Right renal cortex interstitium (tissue), 3 donors: ENCODE measurements around the gene GADD45B. TPM values are rescaled to one million over a fixed set of nuclear protein-coding genes. Genes with fewer than 3 reads are reported as not detected.

ENCODE experiments used
- DNase-seq, 3 donors: peaks; one replicate each; pipeline ENCODE4 v3.0.0-alpha.2; 2013; ENCODE audit warnings: low read depth in 3 of 3, low spot score in 2 of 3
- polyA plus RNA-seq, 3 donors: library from polyadenylated mRNA; unstranded; fragments of 120-200 nt; gene quantifications; one replicate each; pipeline ENCODE4 v1.2.1, GENCODE V29; 2013; ENCODE audit not compliant: insufficient read length in 3 of 3

GADD45B gene
- polyA plus RNA-seq, result 10 to 100 TPM; 10.4 to 13.0 (median 12.2) TPM

- peak; percentile 95 to 98 (median 95) for DNase-seq
Observed at GRCh38 chr19:2475702-2476450, at the start of gene GADD45B. Gene GADD45B (plus strand): TSS chr19:2476127. CDS start chr19:2476359, 232 bp downstream.

DNA sequence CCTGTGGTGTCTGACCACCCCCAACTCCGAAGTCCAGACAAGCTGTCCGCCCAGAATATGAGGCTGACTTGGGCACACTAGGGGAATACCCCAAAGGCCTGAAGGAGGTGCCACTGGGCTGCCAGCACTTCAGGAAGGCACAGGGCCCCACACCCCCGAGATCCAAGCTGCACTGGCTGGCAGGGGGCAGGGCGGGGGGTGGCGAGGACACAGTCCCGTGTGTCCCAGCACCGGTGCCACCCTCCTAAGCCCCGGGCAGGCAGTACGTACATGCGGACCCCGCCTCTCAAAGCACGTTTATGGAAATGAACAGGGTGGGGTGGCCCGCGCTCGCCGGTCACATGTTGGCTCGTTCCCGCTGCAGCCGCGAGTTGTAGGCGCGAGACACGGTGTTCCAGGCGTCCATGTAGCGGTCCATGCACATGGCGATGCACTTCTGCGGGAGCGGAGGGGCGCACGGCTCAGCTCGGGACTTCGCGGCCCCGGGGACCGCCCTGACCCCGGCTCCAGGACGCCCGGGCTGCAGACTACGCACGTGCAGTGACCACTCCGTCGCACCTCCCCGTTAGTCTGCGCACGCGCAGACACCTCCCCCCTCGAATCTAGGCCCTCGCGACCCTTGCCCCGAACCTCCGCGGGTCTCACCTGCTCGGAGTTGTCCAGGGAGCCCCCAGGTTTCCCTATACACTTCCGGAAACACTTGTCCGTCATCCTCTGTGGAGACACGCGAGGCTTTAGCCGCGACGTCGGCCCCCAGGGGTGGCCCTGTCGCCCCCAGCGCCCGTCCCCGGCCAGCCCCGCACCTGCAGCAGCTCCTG is 49.1 kb upstream of the GADD45B start:
- DNase-seq, result no peak

GRCh38 chr19:2427429-2428320 is 48.3 kb upstream of the GADD45B start, which contains the start of gene TIMM13:
Gene TIMM13 (minus strand): TSS chr19:2427586. CDS start chr19:2427533, 53 bp downstream.
- DNase-seq, result peak; percentile 97 to 99 (median 99)

- DNase-seq, result no peak
Observed at GRCh38 chr19:2428321-2428690, 47.6 kb upstream of the GADD45B start.

GRCh38 chr19:2428756-2429711 is 46.9 kb upstream of the GADD45B start:
- DNase-seq, result no peak

GRCh38 chr19:2429917-2430535 is 45.9 kb upstream of the GADD45B start:
- no peak for DNase-seq

- DNase-seq, result no peak
Observed at GRCh38 chr19:2431318-2432055, 44.4 kb upstream of the GADD45B start.

GRCh38 chr19:2432131-2432848 is 43.6 kb upstream of the GADD45B start:
- DNase-seq, result no peak

DNA sequence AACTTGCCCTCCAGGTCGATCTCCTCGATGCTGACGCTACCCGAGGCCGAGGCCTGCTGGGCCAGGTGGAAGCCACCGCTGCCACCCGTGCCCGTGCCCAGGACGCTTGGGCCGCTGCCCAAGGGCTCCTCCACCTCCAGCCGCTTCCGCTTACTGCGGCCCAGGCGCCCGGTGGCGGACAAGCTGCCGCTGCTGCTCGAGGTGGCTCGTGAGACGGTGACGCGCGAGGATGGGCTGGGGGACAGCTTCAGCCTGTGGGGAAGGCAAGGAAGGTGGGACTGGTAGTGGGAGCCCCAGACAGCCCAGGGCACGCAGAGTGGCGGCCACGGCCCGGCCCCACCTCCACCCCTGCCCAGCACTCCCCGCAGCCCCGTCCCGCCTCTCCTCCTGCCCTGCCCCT is 42.1 kb upstream of the GADD45B start:
- DNase-seq, result no peak

GRCh38 chr19:2434267-2434666 is 41.7 kb upstream of the GADD45B start:
- no peak for DNase-seq

DNA sequence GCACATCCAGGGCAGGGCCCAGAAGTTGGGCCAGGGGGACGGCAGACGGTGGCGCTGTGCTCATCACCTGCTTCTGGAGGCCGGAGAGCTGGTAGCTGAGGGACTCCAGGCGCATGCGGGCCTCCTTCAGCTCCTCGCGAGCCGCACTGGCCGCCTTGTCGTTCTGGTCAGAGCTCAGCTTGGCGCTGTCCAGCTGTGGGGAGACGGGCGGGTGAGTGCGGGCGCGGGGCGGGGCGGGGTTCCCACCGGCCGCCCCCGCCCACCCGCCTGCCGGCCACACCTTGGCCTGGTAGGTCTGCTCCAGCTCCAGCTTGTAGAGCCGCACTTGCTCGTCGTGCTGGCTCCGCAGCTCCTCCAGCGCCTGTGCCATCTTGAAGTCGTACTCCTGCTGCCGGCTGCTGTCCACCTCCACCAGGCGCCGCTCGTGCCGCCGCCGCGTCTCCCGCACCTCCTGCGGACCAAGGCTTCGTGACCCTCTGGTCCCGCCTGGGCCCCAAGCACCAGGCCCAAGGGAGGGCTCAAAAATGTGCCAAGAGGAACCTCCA is 41.1 kb upstream of the GADD45B start:
- DNase-seq, result no peak

DNA sequence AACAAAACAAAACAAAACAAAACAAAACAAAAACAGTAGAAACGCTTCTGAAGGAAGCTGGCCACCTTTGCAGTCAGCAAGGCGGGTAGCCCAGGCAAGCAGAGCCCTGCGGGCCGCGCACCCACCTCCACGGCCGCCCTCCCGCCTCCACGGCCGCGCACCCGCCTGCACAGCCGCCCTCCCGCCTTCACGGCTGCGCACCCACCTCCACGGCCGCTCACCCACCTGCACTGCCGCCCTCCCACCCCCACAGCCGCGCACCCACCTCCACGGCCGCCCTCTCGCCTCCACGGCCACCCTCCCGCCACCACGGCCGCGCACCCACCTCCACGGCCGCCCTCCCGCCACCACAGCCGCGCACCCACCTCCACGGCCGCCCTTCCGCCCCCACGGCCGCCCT is 39.5 kb upstream of the GADD45B start:
- no peak for DNase-seq

GRCh38 chr19:2436926-2437325 is 39.0 kb upstream of the GADD45B start:
- no peak for DNase-seq

- no peak for DNase-seq
Observed at GRCh38 chr19:2438178-2438577, 37.7 kb upstream of the GADD45B start.

GRCh38 chr19:2440515-2440914 is 35.4 kb upstream of the GADD45B start:
- DNase-seq, result no peak

GRCh38 chr19:2441096-2441752 is 34.7 kb upstream of the GADD45B start:
- no peak for DNase-seq
